ENCODE results near the gene PLA2G4B.

Gene PLA2G4B, protein sequence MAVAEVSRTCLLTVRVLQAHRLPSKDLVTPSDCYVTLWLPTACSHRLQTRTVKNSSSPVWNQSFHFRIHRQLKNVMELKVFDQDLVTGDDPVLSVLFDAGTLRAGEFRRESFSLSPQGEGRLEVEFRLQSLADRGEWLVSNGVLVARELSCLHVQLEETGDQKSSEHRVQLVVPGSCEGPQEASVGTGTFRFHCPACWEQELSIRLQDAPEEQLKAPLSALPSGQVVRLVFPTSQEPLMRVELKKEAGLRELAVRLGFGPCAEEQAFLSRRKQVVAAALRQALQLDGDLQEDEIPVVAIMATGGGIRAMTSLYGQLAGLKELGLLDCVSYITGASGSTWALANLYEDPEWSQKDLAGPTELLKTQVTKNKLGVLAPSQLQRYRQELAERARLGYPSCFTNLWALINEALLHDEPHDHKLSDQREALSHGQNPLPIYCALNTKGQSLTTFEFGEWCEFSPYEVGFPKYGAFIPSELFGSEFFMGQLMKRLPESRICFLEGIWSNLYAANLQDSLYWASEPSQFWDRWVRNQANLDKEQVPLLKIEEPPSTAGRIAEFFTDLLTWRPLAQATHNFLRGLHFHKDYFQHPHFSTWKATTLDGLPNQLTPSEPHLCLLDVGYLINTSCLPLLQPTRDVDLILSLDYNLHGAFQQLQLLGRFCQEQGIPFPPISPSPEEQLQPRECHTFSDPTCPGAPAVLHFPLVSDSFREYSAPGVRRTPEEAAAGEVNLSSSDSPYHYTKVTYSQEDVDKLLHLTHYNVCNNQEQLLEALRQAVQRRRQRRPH

GRCh38 chr15:41838400-41838897, at the start of gene PLA2G4B:
PLA2G4B (plus strand) TSS chr15:41838847; CDS start chr15:41838914, 67 bp downstream.
- no peak for DNase-seq (ENCODE audit: low spot score)

DNA sequence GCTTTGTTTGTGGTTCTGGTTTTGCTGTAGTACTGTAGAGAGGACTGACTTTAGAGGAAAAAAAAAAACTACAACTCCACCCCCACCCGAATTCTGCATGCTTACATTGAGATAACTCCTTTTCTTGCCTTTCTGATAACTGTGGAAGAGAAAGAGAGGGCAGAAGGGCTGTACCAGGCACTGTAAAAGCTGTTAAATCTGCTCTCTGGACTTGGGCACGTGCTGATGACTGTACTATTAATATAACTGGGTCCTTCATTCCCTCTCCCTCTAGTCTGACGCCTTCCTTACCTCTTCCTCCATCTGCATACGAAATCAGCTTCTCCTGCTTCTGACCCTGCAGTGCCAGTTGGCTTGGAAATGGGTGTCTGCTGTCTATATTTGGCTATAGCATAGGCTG, 49.4 kb upstream of the PLA2G4B start:
- peak; percentile 50 for DNase-seq (ENCODE audit: low spot score)

- peak; percentile 70 for DNase-seq (ENCODE audit: low spot score)
These were observed 49.0 kb upstream of the PLA2G4B start for GRCh38 chr15:41789662-41790061.

DNA sequence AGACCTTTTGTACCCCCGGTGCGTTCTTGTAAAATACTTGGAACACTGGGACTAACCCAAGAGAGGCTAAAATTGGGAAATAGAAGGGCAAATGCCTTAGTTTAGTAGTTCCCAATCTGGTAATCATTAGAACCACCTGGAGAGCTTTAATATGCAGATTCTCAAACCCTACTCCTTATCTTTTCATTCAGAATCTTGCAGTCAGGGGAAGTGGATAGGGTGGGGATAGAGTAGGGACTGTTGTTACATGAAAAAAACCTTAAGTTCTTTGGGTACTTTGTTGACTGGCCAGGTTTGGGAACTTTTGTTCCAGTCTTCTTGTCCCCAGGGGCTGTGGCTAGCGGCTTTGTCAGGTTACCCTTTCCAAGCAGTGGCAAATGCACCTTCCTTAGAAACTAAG, 48.5 kb upstream of the PLA2G4B start:
- DNase-seq (ENCODE audit: low spot score): no peak

DNA sequence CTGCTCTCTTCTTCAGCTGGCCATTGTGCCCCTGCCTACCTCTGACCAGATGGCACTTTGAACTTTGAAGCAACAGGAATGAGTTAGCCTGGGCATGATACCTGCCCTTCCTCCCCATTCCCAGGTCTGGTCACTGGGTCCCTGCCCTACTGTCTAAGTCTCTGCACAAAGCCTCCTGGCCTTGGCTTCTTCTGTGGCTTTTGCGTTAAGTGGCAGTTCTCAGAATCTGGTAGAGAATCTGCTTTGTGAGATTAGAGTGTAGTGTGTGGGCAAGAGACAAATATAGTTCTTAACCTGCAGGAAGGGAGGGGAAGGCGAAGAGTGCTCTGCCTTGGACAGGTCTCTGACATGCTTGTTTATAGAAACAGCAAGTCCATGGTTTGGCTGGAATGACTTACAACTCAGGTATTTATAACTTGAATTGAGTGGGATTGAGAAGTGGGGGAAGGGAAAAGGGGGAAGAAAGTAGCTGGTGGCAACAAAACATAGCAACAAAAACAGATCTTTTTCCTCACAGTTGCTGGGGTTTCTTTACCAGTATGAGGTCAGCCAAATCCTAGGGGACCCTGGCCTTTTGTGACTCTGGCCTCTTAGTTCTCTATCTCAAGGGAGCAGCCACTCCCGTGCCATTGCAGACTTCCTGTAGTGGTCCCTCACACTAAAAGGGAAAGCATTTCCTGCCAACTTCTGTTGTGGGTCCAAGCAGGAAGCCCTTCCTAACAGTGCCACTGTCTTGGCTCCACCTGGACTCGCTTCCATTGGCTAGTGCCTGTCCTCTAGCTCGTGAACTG, 47.7 kb upstream of the PLA2G4B start:
- DNase-seq (ENCODE audit: low spot score): no peak

DNA sequence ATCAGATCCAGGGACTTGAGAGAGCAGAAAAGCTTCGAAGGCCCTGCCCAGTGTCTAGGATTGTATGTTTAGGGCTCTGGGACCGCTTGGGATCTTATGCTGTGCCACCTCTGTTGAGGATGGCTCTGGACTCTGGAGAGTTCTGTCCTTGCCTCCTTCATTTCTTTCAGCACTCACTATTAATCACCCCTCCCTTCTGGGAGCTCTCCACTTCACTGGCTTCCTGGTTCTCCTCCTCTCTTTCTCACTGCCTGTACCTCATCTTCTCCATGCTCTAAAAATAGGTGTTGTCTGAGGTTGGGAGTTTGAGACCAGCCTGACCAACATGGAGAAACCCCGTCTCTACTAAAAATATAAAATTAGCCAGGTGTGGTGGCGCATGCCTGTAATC, 47.1 kb upstream of the PLA2G4B start:
- DNase-seq (ENCODE audit: low spot score): no peak

DNA sequence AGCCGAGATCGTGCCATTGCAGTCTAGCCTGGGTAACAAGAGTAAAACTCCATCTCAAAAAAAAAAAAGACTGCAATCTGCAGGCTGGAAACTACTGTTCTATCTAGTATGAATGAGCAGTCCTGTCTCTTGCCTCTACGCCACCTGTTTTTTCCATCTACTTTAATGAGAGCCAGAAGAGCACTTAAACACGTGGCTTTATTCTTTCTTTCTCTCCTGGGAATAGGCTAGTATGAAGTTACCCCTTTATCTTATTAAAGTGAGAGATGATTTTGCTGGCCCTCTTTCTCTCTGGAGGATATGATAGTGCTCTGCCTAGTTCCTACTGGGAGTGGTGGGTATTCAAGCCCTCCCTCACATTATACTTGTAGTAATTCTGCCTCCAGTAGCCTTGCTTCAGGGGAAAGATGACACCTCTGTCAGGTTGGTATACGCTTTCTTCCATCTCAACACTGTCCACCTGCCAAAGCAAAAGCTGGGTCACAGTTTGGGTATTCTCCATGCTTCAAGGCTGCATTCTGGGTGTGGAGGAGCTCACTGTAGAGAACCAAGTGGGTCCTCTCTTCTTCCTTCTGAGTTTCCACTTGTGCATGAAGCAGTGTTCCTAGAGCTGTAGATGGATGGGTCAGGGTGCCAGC, 46.5 kb upstream of the PLA2G4B start:
- DNase-seq (ENCODE audit: low spot score): no peak

DNA sequence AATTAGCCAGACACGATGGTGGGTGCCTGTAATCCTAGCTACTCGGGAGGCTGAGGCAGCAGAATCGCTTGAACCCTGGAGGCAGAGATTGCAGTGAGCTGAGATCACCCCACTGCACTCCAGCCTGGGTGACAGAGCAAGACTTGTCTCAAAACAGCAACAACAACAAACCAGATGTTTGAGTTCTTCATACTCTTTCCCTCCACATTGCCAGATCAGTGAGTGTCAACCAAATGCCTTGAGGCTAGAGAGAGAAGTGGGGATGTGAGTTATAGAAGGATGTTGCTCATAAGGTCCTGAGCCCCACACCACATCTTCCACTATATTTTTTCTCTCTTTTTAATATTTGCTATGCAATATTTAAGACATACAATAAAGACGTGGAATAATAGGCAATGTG, 44.6 kb upstream of the PLA2G4B start:
- no peak for DNase-seq (ENCODE audit: low spot score)

DNA sequence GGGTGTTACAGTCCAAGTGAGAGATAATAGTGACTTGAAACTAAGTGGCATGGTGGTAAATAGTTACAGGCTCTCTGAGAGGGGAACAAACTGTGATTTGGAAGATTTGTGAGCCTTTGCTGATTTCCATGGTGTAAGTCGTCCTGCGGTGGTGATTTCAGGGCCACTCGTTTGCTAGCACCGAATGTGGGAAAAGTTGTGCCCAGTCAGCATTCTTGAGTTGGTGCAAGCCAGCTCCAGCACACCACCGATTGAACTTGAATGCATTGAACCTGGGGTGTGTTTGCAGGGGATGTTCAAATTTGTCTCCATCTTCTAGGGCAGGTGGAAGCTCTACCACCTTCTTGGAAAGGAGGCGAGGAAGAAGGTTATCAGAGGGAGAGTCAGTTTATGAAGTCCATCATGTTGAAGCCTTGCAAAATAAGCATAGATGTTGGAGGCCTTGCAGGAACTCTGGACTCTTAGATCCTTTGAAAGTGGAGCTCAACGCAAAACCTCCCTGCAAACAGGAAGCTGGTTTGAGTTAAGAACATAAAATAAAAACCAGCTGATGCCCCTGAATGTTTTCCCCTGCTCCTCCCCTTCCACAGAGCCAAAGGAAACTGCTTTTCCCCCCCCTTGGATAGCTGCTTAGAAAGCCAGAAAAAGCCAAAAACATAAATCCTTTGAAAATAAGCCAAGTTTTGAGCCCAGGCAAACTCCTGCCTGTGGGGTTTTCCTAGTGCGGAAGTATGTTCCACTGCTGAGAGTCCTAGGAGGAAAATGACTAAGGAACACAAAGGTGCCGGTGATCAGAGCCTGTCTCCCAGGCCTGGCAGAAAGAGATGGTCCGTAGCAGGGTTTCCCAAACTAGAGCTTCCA, 42.4 kb upstream of the PLA2G4B start:
- peak; percentile 37 for DNase-seq (ENCODE audit: low spot score)

DNA sequence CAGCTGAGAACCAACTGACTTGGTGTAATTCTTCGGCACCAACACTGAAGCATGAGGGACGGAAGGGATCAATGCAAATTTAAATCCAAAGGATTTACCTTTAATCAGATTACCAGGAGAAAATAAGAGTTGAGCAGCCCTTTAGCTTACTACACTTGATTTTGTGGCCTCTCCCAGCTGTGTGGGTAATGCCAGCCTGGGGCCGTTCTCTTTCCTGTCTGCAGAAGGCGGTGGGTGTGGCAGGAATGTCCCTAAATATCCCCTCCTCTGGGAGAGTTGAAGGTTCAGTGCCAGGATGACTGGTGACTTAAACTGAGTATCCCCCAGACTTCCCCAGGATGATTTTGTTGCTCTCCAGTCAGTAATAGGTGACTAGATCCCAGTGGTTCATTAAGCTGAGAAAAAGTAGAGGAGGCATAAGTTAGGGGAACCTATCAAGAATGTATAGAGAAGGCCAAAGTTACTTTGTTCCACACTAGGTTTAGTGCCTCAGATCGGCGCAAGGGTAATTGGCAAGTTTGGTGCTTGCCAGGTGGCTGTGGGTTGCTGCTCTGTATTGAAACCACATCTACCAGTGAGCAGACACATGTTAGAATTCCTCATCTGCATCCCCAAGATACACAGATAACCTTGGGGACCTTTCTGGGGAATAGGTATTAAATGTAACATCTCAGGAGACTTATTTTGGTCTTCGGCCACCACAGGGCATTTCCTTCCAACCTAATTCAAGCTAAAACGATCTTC, 41.3 kb upstream of the PLA2G4B start:
- DNase-seq (ENCODE audit: low spot score): no peak

DNA sequence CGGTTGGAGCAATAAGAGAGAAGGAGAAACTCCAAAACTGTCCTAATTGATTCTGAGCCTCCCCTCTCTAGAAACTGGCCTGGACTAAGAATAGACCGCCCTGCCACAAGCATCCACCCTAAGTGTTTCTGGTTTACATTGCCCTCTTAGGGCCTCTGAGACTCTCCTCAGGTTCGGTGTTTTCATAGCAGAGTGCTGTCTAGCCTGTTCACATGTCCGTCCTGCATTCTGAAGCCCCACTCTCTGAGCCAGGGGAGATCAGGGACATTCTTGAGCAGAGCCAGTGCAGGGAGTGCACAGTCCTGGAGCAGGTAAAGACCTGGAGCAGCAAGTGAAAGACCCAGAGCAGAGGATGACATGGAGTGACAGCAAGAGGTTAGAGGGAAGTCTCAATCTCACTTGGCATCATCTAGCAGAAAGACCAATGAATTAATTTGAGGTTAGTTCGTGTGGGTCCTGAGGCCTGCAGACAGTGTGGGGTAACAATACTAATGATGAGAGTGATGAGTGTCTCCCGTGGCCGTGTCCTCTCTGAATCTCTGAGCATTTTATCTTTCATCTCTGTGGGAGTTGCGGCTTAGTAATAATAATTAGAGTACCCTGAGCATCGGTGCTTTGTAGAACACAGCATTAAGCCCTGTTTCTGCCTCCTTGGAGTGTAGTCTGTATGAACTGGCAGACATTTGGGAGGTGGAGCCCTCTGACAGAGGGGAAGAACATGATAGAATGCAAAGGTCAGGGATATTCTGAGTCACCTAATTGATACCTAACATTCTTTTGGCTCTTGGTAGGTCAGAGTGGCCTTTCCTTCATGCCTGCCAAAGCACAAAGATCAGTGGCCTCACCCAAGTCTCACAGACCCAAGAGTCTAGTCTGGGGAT, 39.8 kb upstream of the PLA2G4B start:
- DNase-seq (ENCODE audit: low spot score): no peak

GRCh38 chr15:41799488-41799805, 39.2 kb upstream of the PLA2G4B start:
- no peak for DNase-seq (ENCODE audit: low spot score)

GRCh38 chr15:41801185-41801584, 37.5 kb upstream of the PLA2G4B start:
- no peak for DNase-seq (ENCODE audit: low spot score)

DNA sequence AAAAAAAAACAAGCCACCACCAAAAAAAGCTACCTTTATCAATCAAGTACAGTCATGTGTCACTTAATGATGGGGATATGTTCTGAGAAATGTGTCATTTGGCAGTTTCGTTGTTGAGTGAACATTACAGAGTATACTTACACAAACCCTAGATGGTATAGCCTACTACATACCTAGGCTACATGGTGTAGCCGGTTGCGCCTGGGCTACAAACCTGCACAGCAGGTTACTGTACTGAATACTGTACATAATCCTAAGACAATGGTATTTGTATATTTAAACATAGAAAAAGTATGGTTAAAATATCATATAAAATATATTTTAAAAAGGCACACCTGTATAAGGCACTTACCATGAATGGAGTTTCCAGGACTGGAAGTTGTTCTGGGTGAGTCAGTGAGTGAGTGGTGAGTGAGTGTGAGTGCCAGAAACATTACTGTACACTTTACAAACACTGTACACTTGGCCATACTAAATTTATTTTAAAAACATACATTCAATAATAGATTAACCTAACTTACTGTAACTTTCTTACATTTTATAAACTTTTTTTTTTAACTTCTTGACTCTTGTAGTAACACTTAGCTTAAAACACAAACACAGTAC, 36.7 kb upstream of the PLA2G4B start:
- no peak for DNase-seq (ENCODE audit: low spot score)

- no peak for DNase-seq (ENCODE audit: low spot score)
These were observed 34.3 kb upstream of the PLA2G4B start for GRCh38 chr15:41804361-41804760.

DNA sequence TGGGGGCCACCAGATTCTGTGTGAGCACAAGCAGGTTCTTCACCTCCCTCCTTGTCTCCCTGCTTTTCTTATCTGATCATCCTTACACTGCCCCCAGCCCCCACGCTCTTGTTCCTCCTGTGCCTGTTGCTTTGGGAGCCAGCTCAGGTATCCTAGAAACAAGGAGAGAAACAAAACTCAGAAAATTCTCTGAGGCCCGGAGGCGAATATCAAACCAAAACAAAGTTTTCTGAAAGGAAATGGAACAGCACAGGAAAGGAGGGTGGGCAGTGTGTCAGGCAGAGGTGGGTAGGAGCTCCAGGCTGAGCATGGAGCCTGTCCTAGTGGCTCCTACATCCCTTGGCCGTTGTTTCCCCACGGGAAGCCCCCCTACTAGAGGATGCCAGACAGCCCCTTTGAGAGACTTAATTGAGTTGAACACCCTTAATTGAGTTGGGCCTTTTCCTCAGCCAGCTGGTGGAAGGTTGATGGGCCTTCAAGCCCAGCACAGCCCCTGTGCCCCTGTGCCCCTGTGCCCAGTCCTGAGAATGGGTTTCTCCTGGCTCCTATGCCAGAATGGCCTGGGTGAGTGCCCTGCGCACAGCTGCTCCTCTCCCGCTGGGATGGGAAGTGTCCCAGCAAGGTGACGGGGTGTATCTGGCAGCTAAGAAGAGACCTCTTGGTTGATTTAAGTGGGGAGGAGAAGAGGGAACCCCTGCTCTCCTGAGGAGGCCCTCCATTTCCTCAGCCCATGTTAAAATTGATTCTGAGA, 33.6 kb upstream of the PLA2G4B start:
- DNase-seq (ENCODE audit: low spot score): no peak

GRCh38 chr15:41805711-41806110, 32.9 kb upstream of the PLA2G4B start:
- no peak for DNase-seq (ENCODE audit: low spot score)

All from pons (tissue), 1 donor.